GM18499 (cell line): ENCODE results near the gene ARRB1.
"Not testable (repeated sequence)": the region's sequence is repeated elsewhere in the genome, so short reads cannot be mapped to it uniquely, and the experiment has no call there.

Experiments
- ATAC-seq: cut with Tn5 transposase; IDR thresholded peaks from one replicate; pipeline ENCODE4 v1.9.1; 2021; ENCODE audit warnings: moderate number of reproducible peaks; ENCODE audit not compliant: insufficient read depth, unreplicated experiment

Gene ARRB1

DNA sequence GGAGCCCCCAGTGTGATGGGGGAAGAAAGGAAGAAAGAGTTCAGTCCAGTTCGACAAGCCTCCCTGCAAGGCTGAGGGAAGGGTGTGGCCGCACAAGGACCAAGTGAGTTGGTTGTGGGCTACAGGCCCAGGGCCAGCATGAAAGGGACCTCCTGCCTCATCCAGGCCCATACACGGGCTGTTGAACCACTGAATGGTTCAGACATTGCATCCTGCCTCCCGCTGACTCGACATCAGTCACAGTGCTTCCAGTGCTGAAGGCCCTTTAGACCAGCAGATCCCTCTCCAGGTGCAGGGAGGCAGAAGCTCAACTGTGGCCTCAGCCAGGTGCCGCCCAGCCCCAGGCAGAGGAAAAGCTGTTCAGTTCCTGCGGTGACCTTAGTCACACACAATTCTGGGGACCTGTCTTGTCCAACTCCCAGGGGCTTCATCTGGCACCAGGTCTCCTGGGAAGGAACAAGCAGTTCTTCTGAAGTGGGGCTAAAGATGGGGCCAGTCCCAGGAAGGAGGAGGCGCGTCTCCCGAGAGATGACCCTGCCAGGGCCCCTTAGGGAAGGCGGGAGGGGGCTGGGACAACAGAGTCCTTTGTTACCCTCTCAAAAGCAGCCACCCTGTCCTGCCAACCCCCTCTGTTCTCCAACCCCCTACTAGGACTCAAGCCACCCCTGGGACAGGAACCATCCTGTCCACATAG, 6.6 kb downstream of the ARRB1 start:
- ATAC-seq: no peak

DNA sequence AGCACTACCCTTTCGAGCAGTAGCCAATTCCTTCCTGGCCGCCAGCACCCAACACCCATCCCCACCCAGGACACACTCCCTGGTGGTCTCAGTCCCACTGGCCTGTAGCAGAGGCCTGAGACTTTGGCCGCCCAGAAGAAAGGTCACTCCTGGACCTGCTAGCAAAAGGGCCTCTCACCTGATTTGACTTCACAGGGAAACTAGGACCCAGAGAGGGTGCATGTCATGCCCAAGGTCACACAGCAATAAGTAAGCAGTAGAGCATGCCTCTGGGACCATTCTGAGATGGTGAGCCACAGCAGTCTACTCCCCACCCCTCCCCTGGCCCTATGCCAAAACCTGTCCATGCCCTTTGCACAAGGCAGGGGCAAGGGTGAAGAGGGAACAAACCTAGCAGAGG, 7.3 kb downstream of the ARRB1 start:
- ATAC-seq: no peak

DNA sequence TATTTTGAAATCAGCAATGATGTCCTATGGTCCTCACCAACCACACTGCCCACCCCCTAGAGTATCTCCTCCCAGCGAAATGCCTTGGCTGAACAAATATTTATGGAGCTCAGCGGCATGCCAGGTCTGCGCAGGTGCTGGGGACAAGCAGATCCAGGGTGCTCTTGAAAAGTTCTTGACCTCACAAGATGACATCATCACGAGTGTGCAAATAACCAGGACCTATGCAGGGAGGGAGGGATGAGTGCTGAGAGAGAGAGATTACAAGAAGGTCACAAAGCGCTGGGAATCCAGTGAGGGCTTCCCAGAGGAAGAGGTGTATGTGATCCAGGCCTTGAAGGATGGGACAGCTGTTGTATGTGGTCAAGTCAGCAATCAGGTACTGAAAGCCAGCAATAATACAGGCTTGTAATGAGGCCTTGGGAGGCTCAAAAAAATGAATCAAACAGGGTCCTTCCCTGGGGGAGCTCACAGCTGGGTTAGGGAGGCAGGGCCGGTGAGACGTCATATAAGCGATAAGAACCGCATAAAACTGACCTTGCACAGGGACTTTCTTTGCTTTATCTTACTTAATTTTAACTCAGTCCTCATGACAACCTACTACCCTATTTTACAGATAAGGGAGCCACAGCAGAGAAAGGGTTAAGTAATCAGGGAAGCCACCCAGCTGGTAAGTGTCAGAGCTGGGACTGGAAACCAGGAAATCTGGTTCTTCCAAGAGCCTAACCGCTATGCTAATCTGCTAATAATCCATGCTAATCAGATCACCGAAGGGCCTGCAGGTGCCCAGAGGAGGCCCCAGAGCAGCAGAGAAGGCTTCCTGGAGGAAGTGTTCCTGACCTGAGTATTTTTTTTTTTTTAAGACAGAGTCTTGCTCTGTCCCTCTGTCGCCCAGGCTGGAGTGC, 8.2 kb downstream of the ARRB1 start:
- ATAC-seq: no peak

GRCh38 chr11:75342231-75342918, 9.1 kb downstream of the ARRB1 start:
- no peak for ATAC-seq

- no peak for ATAC-seq
Observed at GRCh38 chr11:75341612-75342011, 9.8 kb downstream of the ARRB1 start.

- no peak for ATAC-seq
Observed at GRCh38 chr11:75339685-75340409, 11.6 kb downstream of the ARRB1 start.

DNA sequence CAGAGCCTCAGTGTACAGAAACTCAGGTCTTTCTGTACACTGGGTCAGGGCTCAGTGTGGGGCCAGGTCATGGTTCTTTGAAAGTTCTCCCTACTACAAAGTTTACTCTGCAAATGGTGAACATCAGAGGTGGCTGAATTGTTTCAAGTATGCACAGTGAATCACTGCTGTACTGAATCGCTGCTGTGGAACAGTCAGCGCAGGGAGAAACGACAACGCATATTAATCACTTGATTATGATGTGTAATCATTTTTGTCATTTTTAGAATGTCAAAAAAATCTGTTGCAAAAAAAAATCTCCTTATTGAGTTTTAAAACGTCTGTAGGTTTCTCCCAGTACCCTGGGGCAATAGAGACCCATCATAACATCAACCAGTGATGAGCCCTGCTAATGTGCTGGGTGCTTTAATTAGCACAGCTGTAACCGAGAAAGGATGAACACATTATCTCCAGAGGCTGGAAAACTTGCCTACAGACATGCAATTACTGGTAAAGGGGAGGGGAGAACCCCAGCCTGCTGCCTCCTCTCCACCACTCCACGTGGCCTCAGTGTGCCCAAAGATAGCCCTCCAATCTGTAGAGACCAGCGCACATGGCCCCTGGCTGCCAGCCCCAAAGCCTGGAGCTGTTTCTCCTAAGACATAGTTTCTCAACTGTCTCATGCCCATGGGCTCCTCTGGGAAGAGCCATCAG, 12.8 kb downstream of the ARRB1 start:
- no peak for ATAC-seq

GRCh38 chr11:75337195-75337654, 14.2 kb downstream of the ARRB1 start:
- no peak for ATAC-seq

- no peak for ATAC-seq
Observed at GRCh38 chr11:75334976-75335375, 16.5 kb downstream of the ARRB1 start.

GRCh38 chr11:75334402-75334891, 17.0 kb downstream of the ARRB1 start:
- no peak for ATAC-seq

DNA sequence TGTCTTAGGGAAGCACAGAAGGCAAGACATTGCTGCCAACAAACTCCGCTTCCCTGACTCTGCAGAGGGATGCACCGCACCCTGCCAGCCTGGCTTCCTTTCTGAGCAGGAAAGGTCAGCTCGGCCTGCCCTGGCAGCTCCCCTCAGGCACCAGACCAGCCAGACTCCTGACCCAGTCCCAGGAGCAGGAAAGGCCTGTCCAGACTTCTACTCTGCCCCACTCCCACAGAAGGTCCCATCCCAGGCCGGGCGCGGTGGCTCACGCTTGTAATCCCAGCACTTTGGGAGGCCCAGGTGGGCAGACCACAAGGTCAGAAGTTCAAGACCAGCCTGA, 17.7 kb downstream of the ARRB1 start:
- no peak for ATAC-seq

DNA sequence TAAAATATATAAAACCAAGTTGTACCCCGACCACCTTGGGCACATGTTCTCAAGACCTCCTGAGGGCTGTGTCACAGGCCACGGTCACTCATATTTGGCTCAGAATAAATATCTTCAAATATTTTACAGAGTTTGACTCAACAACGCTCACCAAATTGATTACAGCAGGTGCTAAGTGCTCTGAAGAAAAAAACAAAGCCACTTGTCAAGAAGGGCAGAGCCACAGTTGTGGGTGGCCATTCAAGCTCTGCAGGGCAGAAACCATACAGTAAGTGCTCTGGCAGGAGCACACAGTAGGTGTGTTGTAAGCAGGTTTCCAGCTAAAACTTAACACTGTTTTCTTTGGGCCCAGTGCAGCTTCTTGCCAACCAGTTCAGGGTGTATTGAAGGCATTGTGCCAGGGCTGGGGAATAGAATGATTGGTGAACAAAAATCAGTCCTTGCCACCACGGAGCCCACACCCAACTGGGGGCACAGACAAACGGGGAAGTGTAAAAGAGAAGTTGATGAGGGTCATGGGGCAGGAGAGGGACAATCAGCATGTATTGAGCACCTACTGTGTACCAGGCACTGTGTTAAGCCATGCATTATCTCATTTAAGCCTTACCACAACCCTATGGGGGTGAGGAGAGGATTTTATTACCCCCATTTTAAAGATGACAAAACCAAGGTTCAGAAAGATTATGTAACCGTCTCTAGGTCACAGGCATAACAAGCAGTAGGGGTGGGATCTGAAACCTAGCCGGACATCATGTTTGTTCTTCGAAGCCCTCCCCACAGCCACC, 18.2 kb downstream of the ARRB1 start:
- ATAC-seq: no peak

GRCh38 chr11:75331761-75332160, 19.7 kb downstream of the ARRB1 start:
- ATAC-seq: not testable (repeated sequence)

DNA sequence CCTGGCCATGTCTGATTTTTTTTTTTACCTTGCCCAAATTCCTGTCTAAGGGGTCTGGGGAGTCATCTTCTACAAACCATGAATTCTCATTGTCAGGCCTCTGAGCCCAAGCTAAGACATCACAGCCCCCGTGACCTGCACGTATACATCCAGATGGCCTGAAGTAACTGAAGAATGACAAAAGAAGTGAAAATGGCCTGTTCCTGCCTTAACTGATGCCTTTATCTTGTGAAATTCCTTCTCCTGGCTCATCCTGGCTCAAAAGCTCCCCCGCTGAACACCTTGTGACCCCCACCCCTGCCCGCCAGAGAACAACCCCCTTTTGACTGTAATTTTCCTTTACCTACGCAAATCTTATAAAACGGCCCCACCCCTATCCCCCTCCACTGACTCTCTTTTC, 20.2 kb downstream of the ARRB1 start:
- not testable (repeated sequence) for ATAC-seq

DNA sequence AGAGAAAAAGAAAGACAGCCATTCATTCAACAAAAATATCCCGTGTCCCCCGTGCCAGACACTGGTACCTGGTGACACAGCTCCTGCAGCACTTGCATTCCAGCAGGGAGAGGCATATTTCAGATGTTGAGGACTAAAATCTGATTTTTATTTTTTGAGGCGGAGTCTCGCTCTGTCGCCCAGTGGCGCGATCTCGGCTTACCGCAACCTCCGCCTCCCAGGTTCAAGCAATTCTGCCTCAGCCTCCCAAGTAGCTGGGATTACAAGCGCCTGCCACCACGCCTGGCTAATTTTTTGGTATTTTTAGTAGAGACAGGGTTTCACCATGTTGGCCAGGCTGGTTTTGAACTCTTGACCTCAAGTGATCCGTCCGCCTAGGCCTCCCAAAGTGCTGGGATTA, 20.6 kb downstream of the ARRB1 start:
- ATAC-seq: not testable (repeated sequence)

- no peak for ATAC-seq
Observed at GRCh38 chr11:75330291-75330690, 21.2 kb downstream of the ARRB1 start.

DNA sequence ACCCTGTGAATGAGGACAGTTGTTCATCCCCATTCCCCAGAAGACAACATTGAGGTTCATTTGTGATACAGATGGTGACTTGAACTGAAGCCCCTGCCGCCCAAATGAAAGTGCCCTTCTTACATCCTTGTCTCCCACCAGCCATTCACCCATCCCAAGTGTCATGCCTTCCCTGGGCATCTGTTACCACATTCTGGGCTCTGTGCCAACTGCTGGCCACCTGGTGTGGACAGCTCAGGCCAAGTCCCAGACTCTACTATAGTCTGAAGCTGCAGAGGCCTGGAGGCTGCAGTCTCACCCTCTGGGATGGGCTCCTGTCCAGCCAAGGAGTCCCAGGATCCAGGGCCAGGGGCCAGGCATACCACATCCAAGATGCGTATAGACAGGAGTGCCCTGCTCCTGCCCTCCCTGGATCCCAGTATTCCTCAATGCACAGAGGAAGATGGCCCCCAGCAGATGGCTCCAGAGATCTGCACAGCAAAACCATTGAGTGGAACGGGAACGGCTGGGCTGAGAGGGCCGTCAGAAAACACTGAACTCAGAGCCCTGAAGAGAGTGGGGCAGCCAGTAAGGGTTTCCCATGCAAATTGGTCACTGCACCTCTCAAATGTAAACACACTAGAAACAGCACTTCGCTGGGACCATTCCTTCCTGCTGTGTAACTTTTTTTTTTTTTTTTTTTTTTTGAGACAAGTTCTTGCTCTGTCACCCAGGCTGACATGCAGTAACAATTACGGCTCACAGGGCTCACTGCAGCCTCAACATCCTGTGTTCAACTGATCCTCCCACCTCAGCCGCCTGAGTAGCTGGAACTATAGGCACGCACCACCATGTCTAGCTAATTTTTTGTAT, 22.8 kb downstream of the ARRB1 start:
- no peak for ATAC-seq

DNA sequence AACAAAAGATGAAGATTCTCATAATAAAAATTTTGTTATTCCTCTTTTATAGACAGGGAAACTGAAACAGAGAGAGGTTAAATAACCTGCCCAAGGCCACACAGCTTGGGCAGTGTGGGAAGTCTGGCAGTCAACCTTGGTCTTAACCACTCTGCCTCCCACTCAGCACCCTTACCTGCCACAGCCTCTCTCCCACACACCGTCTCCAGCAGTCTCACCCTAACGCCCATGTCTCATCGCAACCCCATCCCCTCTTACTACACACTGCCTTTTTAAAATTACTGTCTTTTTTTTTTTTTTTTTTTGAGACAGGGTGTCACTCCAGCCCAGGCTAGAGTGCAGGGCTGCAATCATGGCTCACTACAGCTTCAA, 25.0 kb downstream of the ARRB1 start:
- ATAC-seq: no peak
